BE2C (cell line): Measurements from ENCODE around the gene AKAP6.

ENCODE experiments used
- DNase-seq: peaks from one replicate; pipeline ENCODE4 v3.0.0-alpha.2; 2020
- H3K27me3 ChIP-seq: fragments of 250-450 bp; sonication (Bioruptor Pico); 2 replicates; pipeline ENCODE4 v1.5.1; 2020; ENCODE audit warnings: mild to moderate bottlenecking
- H3K36me3 ChIP-seq: fragments of 250-450 bp; sonication (Bioruptor Pico); 2 replicates; pipeline ENCODE4 v1.5.1; 2020; ENCODE audit warnings: mild to moderate bottlenecking
- H3K4me1 ChIP-seq: fragments of 250-450 bp; sonication (Bioruptor Pico); 2 replicates; pipeline ENCODE4 v1.5.1; 2020
- H3K4me3 ChIP-seq: 2 replicates; pipeline ENCODE4 v1.5.1; 2011; ENCODE audit warnings: low read depth, low read length
- H3K9me3 ChIP-seq: fragments of 250-450 bp; sonication (Bioruptor Pico); 2 replicates; pipeline ENCODE4 v1.5.1; 2020
- TF ChIP-seq, protein P1 (sequence below): IDR thresholded peaks from 2 replicates; pipeline ENCODE4 v1.5.1; 2012; ENCODE audit warnings: mild to moderate bottlenecking, low read depth, low read length

AKAP6 gene

DNA sequence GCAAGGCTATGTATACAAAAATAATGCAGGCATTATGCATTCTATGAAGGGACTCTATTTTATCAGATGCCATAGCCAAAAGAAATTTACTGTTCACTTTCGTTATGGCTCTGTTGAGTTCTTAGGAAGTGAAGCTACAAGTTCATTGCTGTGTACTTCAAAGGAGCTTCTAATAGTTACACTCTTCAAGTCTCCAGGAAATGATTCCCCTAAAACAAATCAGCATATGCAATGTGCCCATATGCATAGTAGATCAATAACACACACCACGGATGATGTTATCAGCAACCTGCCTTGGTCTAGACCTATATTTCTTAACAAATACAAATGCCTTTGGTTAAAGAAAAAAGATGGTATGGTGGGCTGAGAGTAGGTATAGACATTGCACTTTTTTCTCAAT lies 83.4 kb downstream of the AKAP6 start:
- no peak overlapping the region for H3K4me3 ChIP-seq
- DNase-seq, result no peak
- H3K27me3 ChIP-seq, result no peaks in the 10 kb centered on the region
- peaks cover 45% of the 10 kb centered on the region for H3K4me1 ChIP-seq
- H3K36me3 ChIP-seq, result no peaks in the 10 kb centered on the region
- TF ChIP-seq, protein P1, sequence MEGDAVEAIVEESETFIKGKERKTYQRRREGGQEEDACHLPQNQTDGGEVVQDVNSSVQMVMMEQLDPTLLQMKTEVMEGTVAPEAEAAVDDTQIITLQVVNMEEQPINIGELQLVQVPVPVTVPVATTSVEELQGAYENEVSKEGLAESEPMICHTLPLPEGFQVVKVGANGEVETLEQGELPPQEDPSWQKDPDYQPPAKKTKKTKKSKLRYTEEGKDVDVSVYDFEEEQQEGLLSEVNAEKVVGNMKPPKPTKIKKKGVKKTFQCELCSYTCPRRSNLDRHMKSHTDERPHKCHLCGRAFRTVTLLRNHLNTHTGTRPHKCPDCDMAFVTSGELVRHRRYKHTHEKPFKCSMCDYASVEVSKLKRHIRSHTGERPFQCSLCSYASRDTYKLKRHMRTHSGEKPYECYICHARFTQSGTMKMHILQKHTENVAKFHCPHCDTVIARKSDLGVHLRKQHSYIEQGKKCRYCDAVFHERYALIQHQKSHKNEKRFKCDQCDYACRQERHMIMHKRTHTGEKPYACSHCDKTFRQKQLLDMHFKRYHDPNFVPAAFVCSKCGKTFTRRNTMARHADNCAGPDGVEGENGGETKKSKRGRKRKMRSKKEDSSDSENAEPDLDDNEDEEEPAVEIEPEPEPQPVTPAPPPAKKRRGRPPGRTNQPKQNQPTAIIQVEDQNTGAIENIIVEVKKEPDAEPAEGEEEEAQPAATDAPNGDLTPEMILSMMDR, result no peak
- H3K9me3 ChIP-seq, result no peaks in the 10 kb centered on the region

DNA sequence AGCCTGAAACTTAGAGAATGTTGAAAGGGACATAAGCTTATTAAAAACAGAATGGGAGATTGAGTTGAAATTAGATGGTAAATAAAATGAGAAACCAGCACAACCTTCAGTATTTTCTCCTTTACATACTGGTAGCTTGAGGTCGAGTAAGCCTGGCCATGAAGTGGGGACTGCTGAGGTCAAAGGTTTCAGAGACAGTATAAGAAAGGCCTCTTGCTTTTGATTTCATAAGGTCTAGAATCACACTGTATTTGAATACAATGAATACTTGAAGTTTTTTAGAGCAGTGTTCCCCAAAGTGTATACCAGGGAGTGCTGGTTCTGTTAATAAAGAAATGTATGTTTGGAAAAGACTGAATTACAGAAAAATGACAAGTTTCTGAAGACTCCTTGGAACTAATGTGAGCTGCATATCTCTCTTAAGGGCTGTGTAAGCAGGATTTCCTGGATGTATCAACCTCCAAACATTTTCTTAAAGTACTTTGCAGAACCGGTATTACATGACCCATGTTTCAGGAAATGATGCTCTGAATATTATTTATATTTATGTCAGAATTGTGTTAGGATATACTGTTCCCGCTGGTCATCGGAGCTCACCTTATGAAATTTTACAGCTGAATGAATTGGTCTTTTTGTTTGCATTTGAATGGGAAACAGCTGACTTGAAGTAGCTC lies 85.0 kb downstream of the AKAP6 start:
- Histone ChIP-seq H3K9me3 (no peaks in the 10 kb centered on the region), H3K4me1 (peaks cover 51% of the 10 kb centered on the region), H3K36me3 (no peaks in the 10 kb centered on the region), H3K4me3 (no peak overlapping the region), H3K27me3 (no peaks in the 10 kb centered on the region)
- DNase-seq, result no peak
- TF ChIP-seq, protein P1, result no peak

DNA sequence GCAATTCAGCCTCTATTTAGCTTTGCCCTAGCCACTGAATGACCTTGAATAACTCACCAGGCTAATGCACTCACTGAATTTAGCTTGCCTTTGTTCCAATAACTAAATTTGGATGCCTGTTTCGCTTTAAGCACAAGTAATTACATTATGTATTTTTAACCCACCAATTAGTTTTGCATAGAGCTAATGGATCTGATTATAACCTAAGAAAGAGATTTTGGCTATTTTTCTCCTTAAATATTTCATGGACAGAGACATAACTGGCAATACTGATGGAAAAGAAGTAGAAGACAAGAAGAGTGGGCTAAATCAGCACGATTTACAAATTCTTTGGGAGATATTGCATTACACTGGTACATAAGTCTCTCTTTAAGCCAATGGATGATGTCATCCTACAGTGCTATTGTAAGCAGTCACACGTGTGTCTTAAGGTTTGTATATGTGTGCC lies 85.7 kb downstream of the AKAP6 start:
- TF ChIP-seq, protein P1, result no peak
- H3K4me1 ChIP-seq, result peaks cover 54% of the 10 kb centered on the region
- no peaks in the 10 kb centered on the region for H3K9me3 ChIP-seq
- no peaks in the 10 kb centered on the region for H3K36me3 ChIP-seq
- DNase-seq, result peak; percentile 47
- H3K27me3 ChIP-seq, result no peaks in the 10 kb centered on the region
- no peak overlapping the region for H3K4me3 ChIP-seq

DNA sequence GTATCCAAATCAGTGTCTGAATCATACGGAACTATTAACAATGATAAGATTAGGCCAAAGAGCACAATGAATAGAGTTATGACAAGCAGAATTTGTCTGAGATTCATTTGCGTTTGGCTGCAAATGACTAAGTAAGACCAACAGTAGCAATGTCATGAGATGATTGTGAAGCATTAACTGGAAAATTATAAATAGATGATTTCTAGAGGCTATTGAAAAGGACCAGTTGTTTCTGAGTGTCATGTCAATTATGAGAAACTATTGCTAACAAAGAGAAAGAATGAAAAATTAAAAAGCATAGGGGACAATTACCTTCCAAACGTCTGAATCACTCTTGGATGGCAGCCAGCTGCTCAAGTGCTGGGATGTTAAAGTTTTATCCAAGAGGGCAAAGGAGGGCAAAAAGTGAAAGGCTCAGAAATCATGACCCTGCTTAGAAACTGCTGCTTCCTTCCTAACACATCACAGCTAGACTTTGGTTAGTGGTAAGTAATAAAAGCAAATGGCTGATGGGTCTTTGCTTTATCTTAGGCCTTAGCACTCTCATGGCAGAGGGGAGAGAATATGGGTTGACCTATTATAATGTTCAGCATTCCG lies 89.0 kb downstream of the AKAP6 start:
- H3K4me1 ChIP-seq, result peaks cover 37% of the 10 kb centered on the region
- peak; percentile 57 for DNase-seq
- TF ChIP-seq, protein P1, result no peak

DNA sequence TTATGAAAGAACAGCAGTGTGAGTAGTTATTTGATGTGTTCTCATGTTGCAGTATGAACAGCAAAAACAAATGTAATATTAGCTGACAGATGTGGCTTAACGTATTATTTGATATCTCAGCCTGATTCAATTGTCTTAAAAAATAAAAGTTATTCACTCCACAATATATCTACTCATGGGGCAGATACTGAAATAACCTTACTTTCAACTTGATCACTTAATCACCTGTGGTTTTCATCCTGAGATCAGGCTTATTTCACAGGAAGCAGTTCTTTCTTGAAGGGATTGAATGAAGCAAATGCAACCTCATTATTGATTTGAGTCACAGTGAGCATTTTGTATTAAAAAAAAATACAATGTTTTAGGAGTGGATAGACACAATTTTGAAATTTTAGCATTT lies 90.3 kb downstream of the AKAP6 start:
- H3K36me3 ChIP-seq, result no peaks in the 10 kb centered on the region
- H3K9me3 ChIP-seq, result no peaks in the 10 kb centered on the region; the same call in 1 of the 2 replicates
- no peak for DNase-seq
- H3K4me1 ChIP-seq, result peaks cover 24% of the 10 kb centered on the region
- no peak overlapping the region for H3K4me3 ChIP-seq
- H3K27me3 ChIP-seq, result no peaks in the 10 kb centered on the region
- TF ChIP-seq, protein P1, result no peak

More for the DNA sequence above, 89.0 kb downstream of the AKAP6 start:
- Histone ChIP-seq H3K9me3 (no peaks in the 10 kb centered on the region; the same call in 1 of the 2 replicates), H3K4me3 (no peak overlapping the region), H3K27me3 (no peaks in the 10 kb centered on the region), H3K36me3 (no peaks in the 10 kb centered on the region)

DNA sequence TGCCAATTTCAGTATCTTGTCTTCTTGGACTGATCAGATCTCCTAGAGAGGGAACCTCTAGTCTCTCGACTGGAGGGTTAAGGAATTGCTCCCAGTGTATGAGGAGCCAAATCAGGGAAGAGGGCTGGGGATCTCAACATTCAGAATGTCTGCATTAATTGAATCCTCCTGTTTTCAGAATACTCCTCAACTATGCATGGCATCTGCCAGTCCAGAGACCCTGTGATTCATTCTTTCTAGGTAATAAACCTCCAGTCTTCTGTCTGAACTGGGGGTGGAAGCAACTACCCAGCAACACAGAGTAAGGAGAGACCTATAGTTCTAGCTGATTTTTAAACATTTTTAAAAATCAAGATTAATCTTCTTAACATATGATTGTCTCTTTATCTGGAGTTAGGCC lies 92.7 kb downstream of the AKAP6 start:
- H3K4me1 ChIP-seq, result peaks cover 36% of the 10 kb centered on the region
- H3K36me3 ChIP-seq, result no peaks in the 10 kb centered on the region
- TF ChIP-seq, protein P1, result no peak
- H3K27me3 ChIP-seq, result no peaks in the 10 kb centered on the region
- H3K9me3 ChIP-seq, result no peaks in the 10 kb centered on the region; the same call in 1 of the 2 replicates
- DNase-seq, result no peak
- H3K4me3 ChIP-seq, result no peak overlapping the region
